ENCODE measurements around the gene FGF23.

The FGF23 gene

DNA sequence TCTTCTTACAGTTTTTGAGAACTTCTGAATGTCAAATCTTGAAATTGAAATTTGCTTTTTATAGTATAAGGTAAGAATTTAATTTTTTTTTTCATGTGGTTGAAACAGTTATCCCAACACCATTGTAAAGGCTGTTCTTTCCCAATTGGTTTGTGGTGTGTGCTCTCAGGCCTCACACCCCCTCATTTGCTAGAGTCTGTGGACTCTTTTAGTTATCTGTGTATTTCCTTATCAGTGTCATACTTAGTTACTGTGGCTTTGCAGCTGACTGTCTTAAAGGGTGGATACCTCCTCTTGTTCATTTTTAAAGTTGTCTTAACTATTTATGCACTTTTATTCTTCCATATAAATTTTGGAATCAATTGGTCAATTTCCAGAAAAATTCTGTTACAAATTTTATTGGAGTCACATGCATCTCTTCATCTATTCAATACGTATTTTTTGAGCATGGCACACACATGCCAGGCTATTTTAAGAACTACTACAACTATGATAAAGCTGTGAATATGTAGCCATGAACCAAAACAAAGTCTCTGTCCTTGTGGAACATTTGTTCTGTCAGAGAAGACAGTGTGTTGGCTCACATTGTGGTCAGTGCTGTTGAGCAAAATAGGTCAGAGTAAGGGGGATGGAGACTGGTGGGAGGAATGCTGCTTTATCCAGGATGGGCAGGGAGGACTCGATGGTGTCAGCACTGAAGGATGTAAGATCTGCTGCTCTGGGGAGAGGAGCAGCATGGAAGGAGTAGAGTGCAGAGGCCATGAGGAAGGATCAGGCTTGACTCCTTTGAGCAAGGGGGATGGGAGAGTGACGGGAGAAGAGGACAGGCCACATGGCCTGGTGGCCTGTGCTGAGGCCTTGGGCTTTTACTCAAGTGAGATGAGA lies 24.1 kb downstream of the FGF23 start:
- TF ChIP-seq EZH2phosphoT487 (IDR thresholded peaks at IDR 0.05; ENCODE audit: borderline replicate concordance) = no peak
- TF ChIP-seq, protein P1, sequence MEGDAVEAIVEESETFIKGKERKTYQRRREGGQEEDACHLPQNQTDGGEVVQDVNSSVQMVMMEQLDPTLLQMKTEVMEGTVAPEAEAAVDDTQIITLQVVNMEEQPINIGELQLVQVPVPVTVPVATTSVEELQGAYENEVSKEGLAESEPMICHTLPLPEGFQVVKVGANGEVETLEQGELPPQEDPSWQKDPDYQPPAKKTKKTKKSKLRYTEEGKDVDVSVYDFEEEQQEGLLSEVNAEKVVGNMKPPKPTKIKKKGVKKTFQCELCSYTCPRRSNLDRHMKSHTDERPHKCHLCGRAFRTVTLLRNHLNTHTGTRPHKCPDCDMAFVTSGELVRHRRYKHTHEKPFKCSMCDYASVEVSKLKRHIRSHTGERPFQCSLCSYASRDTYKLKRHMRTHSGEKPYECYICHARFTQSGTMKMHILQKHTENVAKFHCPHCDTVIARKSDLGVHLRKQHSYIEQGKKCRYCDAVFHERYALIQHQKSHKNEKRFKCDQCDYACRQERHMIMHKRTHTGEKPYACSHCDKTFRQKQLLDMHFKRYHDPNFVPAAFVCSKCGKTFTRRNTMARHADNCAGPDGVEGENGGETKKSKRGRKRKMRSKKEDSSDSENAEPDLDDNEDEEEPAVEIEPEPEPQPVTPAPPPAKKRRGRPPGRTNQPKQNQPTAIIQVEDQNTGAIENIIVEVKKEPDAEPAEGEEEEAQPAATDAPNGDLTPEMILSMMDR (conservative IDR thresholded peaks at IDR 0.05; ENCODE audit: low read length) = no peak
- Histone ChIP-seq H3K36me3 (ENCODE audit: insufficient read depth, low read length) (peaks cover 19% of the 10 kb centered on the region), H3K4me1 (ENCODE audit: insufficient read depth, low read length, poor library complexity, severe bottlenecking) (no peaks in the 10 kb centered on the region), H3K4me3 (ENCODE audit: low read length, poor library complexity, severe bottlenecking) (no peak overlapping the region), H2AFZ (ENCODE audit: low read length) (no peak overlapping the region), H3K9me2 (replicated peaks; ENCODE audit: low read depth, low read length) (no peaks in the 10 kb centered on the region), H3K27me3 (ENCODE audit: insufficient read depth, low read length, poor library complexity, severe bottlenecking) (no peaks in the 10 kb centered on the region), H3F3A (ENCODE audit: low read depth) (no peaks in the 10 kb centered on the region), H3K4me2 (ENCODE audit: low read depth, low read length, poor library complexity, severe bottlenecking) (no peak overlapping the region), H3K9ac (ENCODE audit: low read depth, low read length, poor library complexity, severe bottlenecking) (no peak overlapping the region), H4K20me1 (ENCODE audit: insufficient read depth, low read length, poor library complexity, severe bottlenecking) (no peaks in the 10 kb centered on the region), H3K9me3 (ENCODE audit: insufficient read depth, low read depth, low read length) (no peaks in the 10 kb centered on the region), H3K79me2 (ENCODE audit: insufficient read depth, low read length) (no peaks in the 10 kb centered on the region)

DNA sequence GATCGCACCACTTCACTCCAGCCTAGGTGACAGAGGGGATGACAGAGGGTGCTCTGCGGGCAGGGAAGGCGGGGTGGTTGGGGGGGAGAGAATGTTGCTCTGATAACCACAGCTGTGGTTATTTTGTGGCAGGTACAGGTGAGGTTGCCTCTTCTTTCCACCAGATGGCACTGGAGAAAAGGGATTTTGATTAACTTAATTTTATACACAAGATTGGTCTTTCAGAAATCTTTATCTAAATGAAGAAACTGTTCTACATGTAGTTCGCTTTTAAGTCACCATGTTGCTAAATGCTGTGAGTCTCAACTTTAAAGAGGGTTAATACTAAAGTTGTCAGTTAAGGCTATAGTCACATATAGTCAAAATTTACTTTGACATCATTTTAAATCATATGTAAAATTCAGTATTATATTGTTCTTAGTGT lies 25.7 kb downstream of the FGF23 start:
- H4K20me1 ChIP-seq (ENCODE audit: insufficient read depth, low read length, poor library complexity, severe bottlenecking) = no peaks in the 10 kb centered on the region
- no peak overlapping the region for H2AFZ ChIP-seq (ENCODE audit: low read length)
- H3K4me3 ChIP-seq (ENCODE audit: low read length, poor library complexity, severe bottlenecking) = no peak overlapping the region
- no peak overlapping the region for H3K4me2 ChIP-seq (ENCODE audit: low read depth, low read length, poor library complexity, severe bottlenecking)
- H3K79me2 ChIP-seq (ENCODE audit: insufficient read depth, low read length) = no peaks in the 10 kb centered on the region
- H3K4me1 ChIP-seq (ENCODE audit: insufficient read depth, low read length, poor library complexity, severe bottlenecking) = no peaks in the 10 kb centered on the region
- peaks cover 19% of the 10 kb centered on the region for H3K36me3 ChIP-seq (ENCODE audit: insufficient read depth, low read length)
- no peaks in the 10 kb centered on the region for H3K27me3 ChIP-seq (ENCODE audit: insufficient read depth, low read length, poor library complexity, severe bottlenecking)
- no peak overlapping the region for H3K9ac ChIP-seq (ENCODE audit: low read depth, low read length, poor library complexity, severe bottlenecking)
- no peaks in the 10 kb centered on the region for H3K9me2 ChIP-seq (replicated peaks; ENCODE audit: low read depth, low read length)
- TF ChIP-seq EZH2phosphoT487 (IDR thresholded peaks at IDR 0.05; ENCODE audit: borderline replicate concordance) = no peak
- TF ChIP-seq, protein P1 (conservative IDR thresholded peaks at IDR 0.05; ENCODE audit: low read length) = peak; percentile 56
- H3F3A ChIP-seq (ENCODE audit: low read depth) = no peaks in the 10 kb centered on the region
- no peaks in the 10 kb centered on the region for H3K9me3 ChIP-seq (ENCODE audit: insufficient read depth, low read depth, low read length)

DNA sequence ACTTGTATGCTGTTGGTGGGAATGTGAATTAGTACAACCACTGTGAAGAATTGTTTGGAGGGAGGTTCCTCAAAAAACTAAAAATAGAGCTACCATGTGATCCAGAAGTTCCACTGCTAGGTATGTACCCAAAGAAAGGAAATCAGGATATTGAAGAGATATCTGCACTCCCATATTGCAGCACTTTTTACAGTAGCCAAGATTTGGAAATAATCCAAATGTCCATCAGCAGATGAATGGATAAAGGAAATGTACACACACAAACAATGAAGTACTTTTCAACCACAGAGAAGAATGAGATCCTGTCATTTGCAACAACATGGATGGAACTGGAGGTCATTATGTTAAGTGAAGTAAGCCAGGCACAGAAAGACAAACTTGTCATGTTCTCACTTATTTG lies 32.6 kb downstream of the FGF23 start:
- H3F3A ChIP-seq (ENCODE audit: low read depth) = no peaks in the 10 kb centered on the region
- H3K4me1 ChIP-seq (ENCODE audit: insufficient read depth, low read length, poor library complexity, severe bottlenecking) = no peaks in the 10 kb centered on the region
- no peaks in the 10 kb centered on the region for H3K27me3 ChIP-seq (ENCODE audit: insufficient read depth, low read length, poor library complexity, severe bottlenecking)
- no peak overlapping the region for H3K9ac ChIP-seq (ENCODE audit: low read depth, low read length, poor library complexity, severe bottlenecking)
- TF ChIP-seq, protein P1 (conservative IDR thresholded peaks at IDR 0.05; ENCODE audit: low read length) = no peak
- no peak overlapping the region for H3K4me3 ChIP-seq (ENCODE audit: low read length, poor library complexity, severe bottlenecking)
- no peak overlapping the region for H3K4me2 ChIP-seq (ENCODE audit: low read depth, low read length, poor library complexity, severe bottlenecking)
- H3K9me3 ChIP-seq (ENCODE audit: insufficient read depth, low read depth, low read length) = no peaks in the 10 kb centered on the region
- H3K9me2 ChIP-seq (replicated peaks; ENCODE audit: low read depth, low read length) = no peaks in the 10 kb centered on the region
- peaks cover 3% of the 10 kb centered on the region; the same call in 1 of the 2 replicates for H3K36me3 ChIP-seq (ENCODE audit: insufficient read depth, low read length)
- no peak overlapping the region for H2AFZ ChIP-seq (ENCODE audit: low read length)
- H4K20me1 ChIP-seq (ENCODE audit: insufficient read depth, low read length, poor library complexity, severe bottlenecking) = no peaks in the 10 kb centered on the region
- H3K79me2 ChIP-seq (ENCODE audit: insufficient read depth, low read length) = no peaks in the 10 kb centered on the region

Data from Loucy (cell line).